ENCODE data around the gene DTNBP1. TPM values are rescaled to one million over a fixed set of nuclear protein-coding genes. Genes with fewer than 3 reads are reported as not detected.

The DTNBP1 gene
- total and polyA plus RNA-seq, 11 donors: 7.0 to 38.4 (median 18.5) TPM

DNA sequence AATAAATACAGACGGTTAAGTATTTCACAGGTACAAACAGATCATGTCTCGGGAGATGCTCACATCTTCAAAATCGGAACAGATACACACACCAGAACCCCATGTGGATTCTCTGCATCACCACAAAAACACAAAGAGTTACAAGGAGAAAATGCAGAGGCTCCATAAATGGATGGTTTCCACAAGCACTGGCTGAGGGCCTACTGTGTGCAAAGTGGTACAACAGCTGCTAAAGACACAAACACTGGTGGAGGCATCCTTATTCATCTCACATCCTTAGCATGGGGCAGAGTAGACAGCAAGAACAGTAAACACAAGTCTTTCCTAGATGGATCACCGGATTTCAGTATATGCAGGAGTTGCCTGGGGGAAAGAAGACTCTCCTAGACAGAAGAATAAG, 88.8 kb downstream of the DTNBP1 start:
- ATAC-seq (no peak), DNase-seq (no peak)
- peaks cover 0 to 30% (median 2%) of the 10 kb centered on the region in 12 donors for H3K4me1 ChIP-seq
- H3K27me3 ChIP-seq: no peaks in the 10 kb centered on the region
- H3K4me3 ChIP-seq: no peak overlapping the region
- TF ChIP-seq, protein P1, sequence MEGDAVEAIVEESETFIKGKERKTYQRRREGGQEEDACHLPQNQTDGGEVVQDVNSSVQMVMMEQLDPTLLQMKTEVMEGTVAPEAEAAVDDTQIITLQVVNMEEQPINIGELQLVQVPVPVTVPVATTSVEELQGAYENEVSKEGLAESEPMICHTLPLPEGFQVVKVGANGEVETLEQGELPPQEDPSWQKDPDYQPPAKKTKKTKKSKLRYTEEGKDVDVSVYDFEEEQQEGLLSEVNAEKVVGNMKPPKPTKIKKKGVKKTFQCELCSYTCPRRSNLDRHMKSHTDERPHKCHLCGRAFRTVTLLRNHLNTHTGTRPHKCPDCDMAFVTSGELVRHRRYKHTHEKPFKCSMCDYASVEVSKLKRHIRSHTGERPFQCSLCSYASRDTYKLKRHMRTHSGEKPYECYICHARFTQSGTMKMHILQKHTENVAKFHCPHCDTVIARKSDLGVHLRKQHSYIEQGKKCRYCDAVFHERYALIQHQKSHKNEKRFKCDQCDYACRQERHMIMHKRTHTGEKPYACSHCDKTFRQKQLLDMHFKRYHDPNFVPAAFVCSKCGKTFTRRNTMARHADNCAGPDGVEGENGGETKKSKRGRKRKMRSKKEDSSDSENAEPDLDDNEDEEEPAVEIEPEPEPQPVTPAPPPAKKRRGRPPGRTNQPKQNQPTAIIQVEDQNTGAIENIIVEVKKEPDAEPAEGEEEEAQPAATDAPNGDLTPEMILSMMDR (IDR thresholded peaks at IDR 0.05): no peak
- no peak for TF ChIP-seq POLR2A (IDR thresholded peaks at IDR 0.05)
- peaks cover 0 to 6% (median 0%) of the 10 kb centered on the region in 12 donors for H3K9me3 ChIP-seq
- WGBS, 4 donors: 71 to 84% (median 74%) methylated on average over 4 of the region's 4 CpGs
- H3K36me3 ChIP-seq: peaks cover 0 to under 1% (median 0%) of the 10 kb centered on the region in 9 donors
- intact Hi-C loops (cut with DNase I): no loop called here
- H3K27ac ChIP-seq: no peak overlapping the region

DNA sequence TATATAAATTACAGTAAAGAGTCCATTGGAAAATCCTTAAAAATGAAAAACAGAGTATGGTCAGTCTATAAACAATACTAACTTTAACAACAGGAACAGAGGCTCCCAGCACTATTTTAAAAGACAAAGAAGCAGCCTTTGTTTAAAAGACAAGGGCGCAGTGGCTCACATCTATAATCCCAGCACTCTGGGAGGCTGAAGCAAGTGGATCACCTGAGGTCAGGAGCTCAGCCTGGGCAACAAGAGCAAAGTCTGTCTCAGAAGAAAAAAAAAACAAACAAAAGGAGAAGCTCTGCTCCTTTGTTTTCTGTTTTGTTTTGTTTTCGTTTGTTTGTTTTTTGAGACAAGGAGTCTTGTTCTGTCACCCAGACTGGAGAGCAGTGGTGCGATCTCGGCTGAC, 89.4 kb downstream of the DTNBP1 start:
- ATAC-seq: no peak
- peaks cover 0 to 6% (median 0%) of the 10 kb centered on the region in 12 donors for H3K9me3 ChIP-seq
- no peak for TF ChIP-seq POLR2A (IDR thresholded peaks at IDR 0.05)
- TF ChIP-seq, protein P1 (IDR thresholded peaks at IDR 0.05): no peak
- H3K36me3 ChIP-seq: no peaks in the 10 kb centered on the region
- peaks cover 0 to 35% (median 8%) of the 10 kb centered on the region in 12 donors for H3K4me1 ChIP-seq
- DNase-seq: no peak
- no peaks in the 10 kb centered on the region for H3K27me3 ChIP-seq
- WGBS, 4 donors: 95 to 98% (median 96%) methylated on average over 4 of the region's 4 CpGs
- H3K27ac ChIP-seq: no peak overlapping the region
- no peak overlapping the region for H3K4me3 ChIP-seq
- intact Hi-C loops (cut with DNase I): no loop called here

- Histone ChIP-seq H3K4me1 (peaks cover 0 to 35% (median 8%) of the 10 kb centered on the region in 12 donors), H3K9me3 (peaks cover 0 to 6% (median 0%) of the 10 kb centered on the region in 12 donors), H3K36me3 (no peaks in the 10 kb centered on the region), H3K4me3 (no peak overlapping the region), H3K27me3 (no peaks in the 10 kb centered on the region), H3K27ac (no peak overlapping the region)
- ATAC-seq (no peak), DNase-seq (no peak)
- 97 to 99% (median 97%) methylated on average over 5 of the region's 5 CpGs for WGBS, 4 donors
- TF ChIP-seq, protein P1 (IDR thresholded peaks at IDR 0.05): no peak
- no peak for TF ChIP-seq POLR2A (IDR thresholded peaks at IDR 0.05)
- intact Hi-C loops (cut with DNase I): no loop called here
Measured at GRCh38 chr6:15572296-15573016, 90.4 kb downstream of the DTNBP1 start.

DNA sequence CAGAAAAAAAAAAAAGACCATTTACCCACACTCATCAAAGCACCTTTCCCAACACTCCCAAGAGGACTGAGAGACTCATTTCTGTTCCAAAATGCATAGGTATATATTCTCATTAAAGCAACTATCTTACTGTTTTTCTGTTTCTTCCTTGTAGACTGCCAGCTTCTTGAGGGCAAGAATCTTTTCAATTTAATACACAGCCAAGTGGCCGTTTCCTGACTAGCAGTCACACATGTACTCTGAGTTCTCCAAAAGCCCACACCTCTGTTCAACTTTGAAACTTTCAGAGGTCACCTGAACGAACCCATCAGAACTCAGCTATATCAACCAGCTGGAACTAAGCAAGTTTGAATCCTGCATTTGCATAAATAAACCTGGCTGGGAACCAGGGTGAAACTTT, 92.7 kb downstream of the DTNBP1 start:
- Histone ChIP-seq H3K36me3 (no peaks in the 10 kb centered on the region), H3K4me3 (no peak overlapping the region), H3K9me3 (peaks cover 0 to 6% (median 0%) of the 10 kb centered on the region in 12 donors), H3K4me1 (peaks cover 0 to 24% (median 8%) of the 10 kb centered on the region in 12 donors), H3K27me3 (no peaks in the 10 kb centered on the region), H3K27ac (no peak overlapping the region)
- no peak for TF ChIP-seq POLR2A (IDR thresholded peaks at IDR 0.05)
- TF ChIP-seq, protein P1 (IDR thresholded peaks at IDR 0.05): no peak
- ATAC-seq (no peak), DNase-seq (no peak)
- intact Hi-C loops (cut with DNase I): no loop called here
- WGBS, 4 donors: 95 to 98% (median 96%) methylated on average over 2 of the region's 2 CpGs
